ENCODE data around the gene ONECUT2.

DNA sequence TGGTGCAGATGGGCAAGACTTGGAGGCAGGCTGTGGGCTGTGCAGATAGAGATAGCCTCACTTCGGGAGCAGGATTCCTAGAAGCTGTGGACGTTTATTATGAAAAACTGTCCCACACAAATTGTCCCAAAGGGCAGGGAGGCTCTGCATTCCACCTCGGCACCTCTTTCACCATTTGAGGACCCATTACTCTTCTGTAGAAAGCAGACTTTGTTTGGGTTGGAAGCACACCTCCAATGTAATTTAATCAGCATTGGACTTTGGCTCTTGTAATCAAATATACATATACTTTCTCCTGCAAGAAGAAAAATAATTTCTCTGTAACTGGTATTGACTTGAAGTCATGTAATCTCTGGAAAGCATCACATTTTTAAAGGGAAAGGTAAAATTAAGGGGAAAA is 8.5 kb downstream of the ONECUT2 start:
- TF ChIP-seq, protein P1, sequence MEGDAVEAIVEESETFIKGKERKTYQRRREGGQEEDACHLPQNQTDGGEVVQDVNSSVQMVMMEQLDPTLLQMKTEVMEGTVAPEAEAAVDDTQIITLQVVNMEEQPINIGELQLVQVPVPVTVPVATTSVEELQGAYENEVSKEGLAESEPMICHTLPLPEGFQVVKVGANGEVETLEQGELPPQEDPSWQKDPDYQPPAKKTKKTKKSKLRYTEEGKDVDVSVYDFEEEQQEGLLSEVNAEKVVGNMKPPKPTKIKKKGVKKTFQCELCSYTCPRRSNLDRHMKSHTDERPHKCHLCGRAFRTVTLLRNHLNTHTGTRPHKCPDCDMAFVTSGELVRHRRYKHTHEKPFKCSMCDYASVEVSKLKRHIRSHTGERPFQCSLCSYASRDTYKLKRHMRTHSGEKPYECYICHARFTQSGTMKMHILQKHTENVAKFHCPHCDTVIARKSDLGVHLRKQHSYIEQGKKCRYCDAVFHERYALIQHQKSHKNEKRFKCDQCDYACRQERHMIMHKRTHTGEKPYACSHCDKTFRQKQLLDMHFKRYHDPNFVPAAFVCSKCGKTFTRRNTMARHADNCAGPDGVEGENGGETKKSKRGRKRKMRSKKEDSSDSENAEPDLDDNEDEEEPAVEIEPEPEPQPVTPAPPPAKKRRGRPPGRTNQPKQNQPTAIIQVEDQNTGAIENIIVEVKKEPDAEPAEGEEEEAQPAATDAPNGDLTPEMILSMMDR (IDR thresholded peaks at IDR 0.05; ENCODE audit: low read length): no peak
- TF ChIP-seq EZH2 (optimal IDR thresholded peaks at IDR 0.05; ENCODE audit: low read depth, low read length) (no peak), EZH2phosphoT487 (IDR thresholded peaks at IDR 0.05; ENCODE audit: low read length) (no peak)

Measured in MM.1S (cell line).